HCT116 (cell line): Measurements from ENCODE around the gene GFI1. TPM values are rescaled to one million over a fixed set of nuclear protein-coding genes. Genes with fewer than 3 reads are reported as not detected.

Experiments used
- ATAC-seq: fragments of 200-7000 bp; cut with Tn5 transposase; 2 replicates; pipeline ENCODE4 v1.9.1; 2020; ENCODE audit warnings: mild to moderate bottlenecking, moderate library complexity
- BruUV-seq: library from RNA; stranded (reverse); fragments of 400-500 nt; replicated peaks from 2 replicates; lab custom pipeline; 2021; lab: Mats Ljungman, UMichigan
- CTCF ChIA-PET: fragments of 300-600 bp; sonication (Branson Sonifier 250); formaldehyde crosslinking; loops from one replicate; lab custom pipeline; 2021; ENCODE audit warnings: antibody characterized with exemption; lab: Charles Lee
- POLR2A ChIA-PET: fragments of 300-600, 350-600 bp; sonication (Branson Sonifier 250); formaldehyde crosslinking; loops from one replicate; lab custom pipeline; 2021; ENCODE audit warnings: antibody characterized with exemption; lab: Charles Lee
- RAD21 ChIA-PET, 2 experiments: fragments of 300-600 bp; sonication (Branson Sonifier 250); formaldehyde crosslinking; loops; one replicate each; lab custom pipeline; 2023; ENCODE audit warnings: low total read pairs in 2 of 2; ENCODE audit not compliant: uncharacterized antibody in 2 of 2, unreplicated experiment in 2 of 2, low non-redundant PET in 1 of 2; lab: Charles Lee
- DNase-seq: peaks from one replicate; pipeline ENCODE4 v3.0.0-alpha.2; 2010; ENCODE audit warnings: low read depth, low spot score
- H2AFZ ChIP-seq: fragments of 200-600 bp; shearing (Covaris generic), sonication (generic); 2 replicates; pipeline ENCODE4 v1.6.1; 2017; ENCODE audit warnings: low read depth, mixed run types, mixed read lengths, antibody characterized with exemption, low read length; ENCODE audit not compliant: poor library complexity, severe bottlenecking
- H3K27ac ChIP-seq: 2 replicates; pipeline ENCODE4 v1.5.1; 2012; ENCODE audit warnings: low read depth, low read length
- H3K27me3 ChIP-seq: fragments of 200-600 bp; sonication (generic); 2 replicates; pipeline ENCODE4 v1.6.1; 2016; ENCODE audit warnings: mixed run types, low read length, mixed read lengths; ENCODE audit not compliant: insufficient read depth
- H3K36me3 ChIP-seq, 2 experiments: fragments of 200-500 bp in 1 of 2; fragments of 200-600 bp in 1 of 2; sonication (Bioruptor generic) in 1 of 2; sonication (generic) in 1 of 2; 2 replicates each; pipeline versions ENCODE4 v1.5.1 to v1.6.1; 2014 to 2016; ENCODE audit warnings: low read length in 2 of 2, inconsistent platforms in 1 of 2, mixed read lengths in 1 of 2, mixed run types in 1 of 2; ENCODE audit not compliant: insufficient read depth in 2 of 2, control insufficient read depth in 1 of 2
- H3K4me1 ChIP-seq, 2 experiments: fragments of 200-600 bp in 1 of 2; sonication (generic) in 1 of 2; 2 replicates each; pipeline versions ENCODE4 v1.5.1 to v1.6.1; 2012 to 2017; ENCODE audit warnings: low read length in 2 of 2, inconsistent platforms in 1 of 2, mild to moderate bottlenecking in 1 of 2, mixed read lengths in 1 of 2, mixed run types in 1 of 2, moderate library complexity in 1 of 2; ENCODE audit not compliant: insufficient read depth in 2 of 2, control insufficient read depth in 1 of 2
- H3K4me2 ChIP-seq: fragments of 200-600 bp; sonication (generic); 2 replicates; pipeline ENCODE4 v1.6.1; 2017; ENCODE audit warnings: mixed run types, low read length, mixed read lengths
- H3K4me3 ChIP-seq, 2 experiments: fragments of 200-600 bp in 1 of 2; sonication (generic) in 1 of 2; replicated peaks in 1 of 2; 2 replicates each; pipeline ENCODE4 v1.5.1; 2011 to 2016; ENCODE audit warnings: low read length in 2 of 2, control low read depth in 1 of 2, low read depth in 1 of 2, mild to moderate bottlenecking in 1 of 2, mixed read lengths in 1 of 2, mixed run types in 1 of 2
- H3K79me2 ChIP-seq: fragments of 200-600 bp; sonication (generic); 2 replicates; pipeline ENCODE4 v1.6.1; 2017; ENCODE audit warnings: mild to moderate bottlenecking, mixed run types, low read length, moderate library complexity, mixed read lengths; ENCODE audit not compliant: insufficient read depth
- H3K9ac ChIP-seq: fragments of 200-600 bp; sonication (generic); 2 replicates; pipeline ENCODE4 v1.6.1; 2016; ENCODE audit warnings: low read length, mixed read lengths
- H3K9me2 ChIP-seq: fragments of 200-600 bp; sonication (generic), shearing (Covaris generic); 2 replicates; pipeline ENCODE4 v1.6.1; 2017; ENCODE audit warnings: mixed run types, mild to moderate bottlenecking, moderate library complexity; ENCODE audit not compliant: insufficient read depth
- H3K9me3 ChIP-seq, 2 experiments: fragments of 200-500 bp in 1 of 2; fragments of 200-600 bp in 1 of 2; sonication (Bioruptor generic) in 1 of 2; sonication (generic) in 1 of 2; 2 replicates each; pipeline ENCODE4 v1.6.1; 2014 to 2017; ENCODE audit warnings: low read length in 2 of 2, mixed read lengths in 2 of 2, inconsistent platforms in 1 of 2, low read depth in 1 of 2, mild to moderate bottlenecking in 1 of 2, mixed run types in 1 of 2, moderate library complexity in 1 of 2; ENCODE audit not compliant: control insufficient read depth in 1 of 2, insufficient read depth in 1 of 2
- H4K20me1 ChIP-seq: fragments of 200-600 bp; sonication (generic), shearing (Covaris generic); 2 replicates; pipeline ENCODE4 v1.6.1; 2017; ENCODE audit warnings: mixed run types, mild to moderate bottlenecking, moderate library complexity; ENCODE audit not compliant: insufficient read depth
- ATF3 ChIP-seq: IDR thresholded peaks from 2 replicates; pipeline ENCODE4 v1.6.1; 2012
- CTCF ChIP-seq, 3 experiments: fragments of 200-600 bp in 1 of 3; sonication (generic) in 1 of 3; IDR thresholded peaks in 2 of 3; conservative IDR thresholded peaks in 1 of 3; 2 replicates each; pipeline ENCODE4 v1.5.1; 2012 to 2017; ENCODE audit warnings: low read depth in 2 of 3, low read length in 2 of 3, antibody characterized with exemption in 1 of 3, borderline replicate concordance in 1 of 3, control low read depth in 1 of 3, mild to moderate bottlenecking in 1 of 3, mixed read lengths in 1 of 3, mixed run types in 1 of 3, moderate library complexity in 1 of 3; ENCODE audit not compliant: insufficient read depth in 1 of 3
- ELF1 ChIP-seq: IDR thresholded peaks from 2 replicates; pipeline ENCODE4 v1.6.1; 2012; ENCODE audit warnings: low read depth, borderline replicate concordance
- EZH2phosphoT487 ChIP-seq: fragments of 200-600 bp; IDR thresholded peaks from 2 replicates; pipeline ENCODE4 v1.6.1; 2018; ENCODE audit warnings: antibody characterized with exemption, borderline replicate concordance
- POLR2AphosphoS5 ChIP-seq: IDR thresholded peaks from 2 replicates; pipeline ENCODE4 v1.6.1; 2011; ENCODE audit warnings: mild to moderate bottlenecking, low read depth, low read length, moderate library complexity
- SRF ChIP-seq: IDR thresholded peaks from 2 replicates; pipeline ENCODE4 v1.6.1; 2012; ENCODE audit warnings: low read depth
- ZBTB33 ChIP-seq: IDR thresholded peaks from 2 replicates; pipeline ENCODE4 v1.6.1; 2011; ENCODE audit warnings: mild to moderate bottlenecking, low read length, moderate library complexity; ENCODE audit not compliant: insufficient replicate concordance; ENCODE audit errors: extremely low read depth
- ZFX ChIP-seq: fragments of 450-650 bp; IDR thresholded peaks from 2 replicates; pipeline ENCODE4 v1.6.1; 2017
- intact Hi-C: fragments of 100-400 bp; cut with micrococcal nuclease; formaldehyde crosslinking; loops from 2 replicates; pipeline ENCODE4 v1.10.0; 2022
- total RNA-seq: library from RNA; stranded (reverse); gene quantifications from one replicate; pipeline ENCODE4 v1.2.1, GENCODE V29; 2021; ENCODE audit not compliant: unreplicated experiment

Gene GFI1
- total RNA-seq, 1 experiment from 2014 or later = 8.1 TPM

- ATAC-seq = no peak
- Histone ChIP-seq H3K4me2 (peak overlapping the region; percentile 99), H4K20me1 (no peaks in the 10 kb centered on the region), H3K9me3 (no peaks in the 10 kb centered on the region), H3K27me3 (no peaks in the 10 kb centered on the region), H3K79me2 (no peaks in the 10 kb centered on the region), H3K4me3 (peak overlapping the region; percentile 70 to 84), H3K9ac (peak overlapping the region; percentile 65; the same call in 1 of the 2 replicates), H2AFZ (peak overlapping the region; percentile 76), H3K9me2 (no peaks in the 10 kb centered on the region), H3K27ac (no peak overlapping the region), H3K36me3 (no peaks in the 10 kb centered on the region), H3K4me1 (peaks cover 7 to 20% of the 10 kb centered on the region in 2 experiments)
- POLR2A ChIA-PET = no interaction called here
- RAD21 ChIA-PET = no interaction called here
- CTCF ChIA-PET = interaction anchor here (0.6 to 1.9 kb wide), 2 partner anchors 38 to 173 kb away, joined by 3 to 5 read pairs; no protein-coding TSS in a partner anchor
- intact Hi-C loops = no loop called here
- TF ChIP-seq CTCF (IDR thresholded peaks at IDR 0.05 in 2 of 3, conservative IDR thresholded peaks at IDR 0.05 in 1 of 3; ENCODE audit: borderline replicate concordance in 1 of 3, insufficient read depth in 1 of 3, low read depth in 2 of 3, low read length in 2 of 3) = no peak
- TF ChIP-seq ATF3 = no peak
- no peak for TF ChIP-seq ZFX
- TF ChIP-seq ELF1 = no peak
- TF ChIP-seq ZBTB33 = no peak
- TF ChIP-seq EZH2phosphoT487 = no peak
- TF ChIP-seq POLR2AphosphoS5 = no peak
- no peak for TF ChIP-seq SRF
- no peak for DNase-seq
- no TSS peak for BruUV-seq
These were observed 2.9 kb downstream of the GFI1 start for GRCh38 chr1:92483610-92484471.
